ENCODE data around the gene PRX. TPM values are rescaled to one million over a fixed set of nuclear protein-coding genes. Genes with fewer than 3 reads are reported as not detected.

Gene PRX
- total and polyA plus RNA-seq, 2 of the 13 experiments (the other 11 are each of a cell fraction or from before 2014, with no cell fraction given), result 0.66 TPM

DNA sequence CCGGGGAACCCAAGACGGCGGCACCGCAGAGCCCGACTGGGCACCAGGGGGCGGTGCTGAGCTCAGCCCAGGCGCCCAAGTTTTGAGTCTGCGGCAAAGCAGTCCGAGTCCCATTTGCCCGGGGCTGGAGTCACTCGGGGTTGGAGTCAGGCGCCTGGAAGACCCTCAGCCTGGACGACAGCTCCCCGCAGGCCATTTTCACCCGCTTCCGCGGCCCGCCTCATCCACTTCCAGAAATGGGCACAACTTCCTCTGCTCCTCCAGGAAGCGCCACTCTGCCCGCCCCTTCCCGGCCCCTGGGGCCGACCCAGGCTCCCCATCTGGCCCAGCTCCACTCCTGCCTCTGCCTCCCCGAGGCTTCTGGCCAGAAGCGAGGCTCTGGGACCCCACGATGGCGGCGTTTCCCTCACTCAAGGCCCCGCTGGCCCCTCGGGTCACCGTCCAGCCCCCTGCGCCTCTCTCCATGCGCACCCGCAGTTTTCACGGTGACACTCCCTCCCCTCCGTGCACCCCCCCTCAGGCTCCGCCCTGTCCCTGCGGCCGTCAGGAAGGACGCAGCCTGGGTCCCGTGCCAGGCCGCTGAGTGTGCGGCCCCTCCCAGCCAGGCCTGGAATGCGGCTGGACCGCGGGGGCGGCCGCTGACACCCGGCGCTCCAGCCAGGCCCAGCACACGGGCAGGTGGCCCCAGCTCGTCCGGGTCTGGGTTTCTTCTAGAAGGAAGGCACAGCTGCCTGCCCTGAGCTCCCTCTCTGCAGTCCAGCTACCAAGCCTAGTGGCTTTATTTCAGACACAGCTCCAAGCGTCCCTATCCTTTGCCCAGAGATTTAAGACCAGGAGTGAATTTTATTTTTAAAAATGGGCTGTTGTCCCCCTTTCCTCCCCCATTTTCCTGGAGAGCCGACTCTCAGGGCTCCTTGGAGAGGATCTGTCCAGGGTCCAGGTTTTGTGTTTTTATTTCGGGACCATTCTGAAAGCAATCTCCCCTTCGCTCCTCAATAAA lies 7.9 kb upstream of the PRX start (continued):
- 0 out of 2 replicates have a peak, but pooled peaks have one; percentile 4 for TF ChIP-seq HNF4G (IDR thresholded peaks at IDR 0.05; ENCODE audit: borderline replicate concordance, low read depth, low read length)
- peak; percentile 74; the same call in 1 of the 2 replicates for TF ChIP-seq HNF4G (CRISPR knock-in tag; IDR thresholded peaks at IDR 0.05; ENCODE audit: borderline replicate concordance, low read depth)
- TF ChIP-seq ERF (CRISPR knock-in tag; IDR thresholded peaks at IDR 0.05), result peak; percentile 71; the same call in 1 of the 2 replicates
- TF ChIP-seq HMG20B (CRISPR knock-in tag; conservative IDR thresholded peaks at IDR 0.05), result no peak
- TF ChIP-seq, protein P1, sequence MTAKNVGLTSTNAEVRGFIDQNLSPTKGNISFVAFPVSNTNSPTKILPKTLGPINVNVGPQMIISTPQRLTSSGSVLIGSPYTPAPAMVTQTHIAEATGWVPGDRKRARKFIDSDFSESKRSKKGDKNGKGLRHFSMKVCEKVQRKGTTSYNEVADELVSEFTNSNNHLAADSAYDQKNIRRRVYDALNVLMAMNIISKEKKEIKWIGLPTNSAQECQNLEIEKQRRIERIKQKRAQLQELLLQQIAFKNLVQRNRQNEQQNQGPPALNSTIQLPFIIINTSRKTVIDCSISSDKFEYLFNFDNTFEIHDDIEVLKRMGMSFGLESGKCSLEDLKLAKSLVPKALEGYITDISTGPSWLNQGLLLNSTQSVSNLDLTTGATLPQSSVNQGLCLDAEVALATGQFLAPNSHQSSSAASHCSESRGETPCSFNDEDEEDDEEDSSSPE (CRISPR knock-in tag; IDR thresholded peaks at IDR 0.05), result peak; percentile 39; the same call in 1 of the 2 replicates
- TF ChIP-seq, protein P2, sequence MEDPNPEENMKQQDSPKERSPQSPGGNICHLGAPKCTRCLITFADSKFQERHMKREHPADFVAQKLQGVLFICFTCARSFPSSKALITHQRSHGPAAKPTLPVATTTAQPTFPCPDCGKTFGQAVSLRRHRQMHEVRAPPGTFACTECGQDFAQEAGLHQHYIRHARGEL (CRISPR knock-in tag; IDR thresholded peaks at IDR 0.05), result peak; percentile 81; the same call in 1 of the 2 replicates
- TF ChIP-seq, protein P3, sequence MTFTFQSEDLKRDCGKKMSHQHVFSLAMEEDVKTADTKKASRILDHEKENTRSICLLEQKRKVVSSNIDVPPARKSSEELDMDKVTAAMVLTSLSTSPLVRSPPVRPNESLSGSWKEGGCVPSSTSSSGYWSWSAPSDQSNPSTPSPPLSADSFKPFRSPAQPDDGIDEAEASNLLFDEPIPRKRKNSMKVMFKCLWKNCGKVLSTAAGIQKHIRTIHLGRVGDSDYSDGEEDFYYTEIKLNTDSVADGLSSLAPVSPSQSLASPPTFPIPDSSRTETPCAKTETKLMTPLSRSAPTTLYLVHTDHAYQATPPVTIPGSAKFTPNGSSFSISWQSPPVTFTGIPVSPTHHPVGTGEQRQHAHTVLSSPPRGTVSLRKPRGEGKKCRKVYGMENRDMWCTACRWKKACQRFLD (CRISPR knock-in tag; IDR thresholded peaks at IDR 0.05; ENCODE audit: borderline replicate concordance), result no peak
- TF ChIP-seq, protein P4, sequence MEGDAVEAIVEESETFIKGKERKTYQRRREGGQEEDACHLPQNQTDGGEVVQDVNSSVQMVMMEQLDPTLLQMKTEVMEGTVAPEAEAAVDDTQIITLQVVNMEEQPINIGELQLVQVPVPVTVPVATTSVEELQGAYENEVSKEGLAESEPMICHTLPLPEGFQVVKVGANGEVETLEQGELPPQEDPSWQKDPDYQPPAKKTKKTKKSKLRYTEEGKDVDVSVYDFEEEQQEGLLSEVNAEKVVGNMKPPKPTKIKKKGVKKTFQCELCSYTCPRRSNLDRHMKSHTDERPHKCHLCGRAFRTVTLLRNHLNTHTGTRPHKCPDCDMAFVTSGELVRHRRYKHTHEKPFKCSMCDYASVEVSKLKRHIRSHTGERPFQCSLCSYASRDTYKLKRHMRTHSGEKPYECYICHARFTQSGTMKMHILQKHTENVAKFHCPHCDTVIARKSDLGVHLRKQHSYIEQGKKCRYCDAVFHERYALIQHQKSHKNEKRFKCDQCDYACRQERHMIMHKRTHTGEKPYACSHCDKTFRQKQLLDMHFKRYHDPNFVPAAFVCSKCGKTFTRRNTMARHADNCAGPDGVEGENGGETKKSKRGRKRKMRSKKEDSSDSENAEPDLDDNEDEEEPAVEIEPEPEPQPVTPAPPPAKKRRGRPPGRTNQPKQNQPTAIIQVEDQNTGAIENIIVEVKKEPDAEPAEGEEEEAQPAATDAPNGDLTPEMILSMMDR (CRISPR knock-in tag; IDR thresholded peaks at IDR 0.05), result peak; percentile 88
- peak; percentile 79; the same call in 1 of the 2 replicates for TF ChIP-seq ZNF776 (CRISPR knock-in tag; IDR thresholded peaks at IDR 0.05)
- peak; percentile 89 for TF ChIP-seq ZNF788 (CRISPR knock-in tag; IDR thresholded peaks at IDR 0.05; ENCODE audit: borderline replicate concordance)
- TF ChIP-seq MED8 (CRISPR knock-in tag; IDR thresholded peaks at IDR 0.05; ENCODE audit: insufficient replicate concordance), result peak; percentile 83
- TF ChIP-seq, protein P5, sequence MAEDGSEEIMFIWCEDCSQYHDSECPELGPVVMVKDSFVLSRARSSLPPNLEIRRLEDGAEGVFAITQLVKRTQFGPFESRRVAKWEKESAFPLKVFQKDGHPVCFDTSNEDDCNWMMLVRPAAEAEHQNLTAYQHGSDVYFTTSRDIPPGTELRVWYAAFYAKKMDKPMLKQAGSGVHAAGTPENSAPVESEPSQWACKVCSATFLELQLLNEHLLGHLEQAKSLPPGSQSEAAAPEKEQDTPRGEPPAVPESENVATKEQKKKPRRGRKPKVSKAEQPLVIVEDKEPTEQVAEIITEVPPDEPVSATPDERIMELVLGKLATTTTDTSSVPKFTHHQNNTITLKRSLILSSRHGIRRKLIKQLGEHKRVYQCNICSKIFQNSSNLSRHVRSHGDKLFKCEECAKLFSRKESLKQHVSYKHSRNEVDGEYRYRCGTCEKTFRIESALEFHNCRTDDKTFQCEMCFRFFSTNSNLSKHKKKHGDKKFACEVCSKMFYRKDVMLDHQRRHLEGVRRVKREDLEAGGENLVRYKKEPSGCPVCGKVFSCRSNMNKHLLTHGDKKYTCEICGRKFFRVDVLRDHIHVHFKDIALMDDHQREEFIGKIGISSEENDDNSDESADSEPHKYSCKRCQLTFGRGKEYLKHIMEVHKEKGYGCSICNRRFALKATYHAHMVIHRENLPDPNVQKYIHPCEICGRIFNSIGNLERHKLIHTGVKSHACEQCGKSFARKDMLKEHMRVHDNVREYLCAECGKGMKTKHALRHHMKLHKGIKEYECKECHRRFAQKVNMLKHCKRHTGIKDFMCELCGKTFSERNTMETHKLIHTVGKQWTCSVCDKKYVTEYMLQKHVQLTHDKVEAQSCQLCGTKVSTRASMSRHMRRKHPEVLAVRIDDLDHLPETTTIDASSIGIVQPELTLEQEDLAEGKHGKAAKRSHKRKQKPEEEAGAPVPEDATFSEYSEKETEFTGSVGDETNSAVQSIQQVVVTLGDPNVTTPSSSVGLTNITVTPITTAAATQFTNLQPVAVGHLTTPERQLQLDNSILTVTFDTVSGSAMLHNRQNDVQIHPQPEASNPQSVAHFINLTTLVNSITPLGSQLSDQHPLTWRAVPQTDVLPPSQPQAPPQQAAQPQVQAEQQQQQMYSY (CRISPR knock-in tag; IDR thresholded peaks at IDR 0.05), result peak; percentile 58; the same call in 1 of the 2 replicates
- TF ChIP-seq ZNF549 (CRISPR knock-in tag; IDR thresholded peaks at IDR 0.05), result no peak
- TF ChIP-seq, protein P6, sequence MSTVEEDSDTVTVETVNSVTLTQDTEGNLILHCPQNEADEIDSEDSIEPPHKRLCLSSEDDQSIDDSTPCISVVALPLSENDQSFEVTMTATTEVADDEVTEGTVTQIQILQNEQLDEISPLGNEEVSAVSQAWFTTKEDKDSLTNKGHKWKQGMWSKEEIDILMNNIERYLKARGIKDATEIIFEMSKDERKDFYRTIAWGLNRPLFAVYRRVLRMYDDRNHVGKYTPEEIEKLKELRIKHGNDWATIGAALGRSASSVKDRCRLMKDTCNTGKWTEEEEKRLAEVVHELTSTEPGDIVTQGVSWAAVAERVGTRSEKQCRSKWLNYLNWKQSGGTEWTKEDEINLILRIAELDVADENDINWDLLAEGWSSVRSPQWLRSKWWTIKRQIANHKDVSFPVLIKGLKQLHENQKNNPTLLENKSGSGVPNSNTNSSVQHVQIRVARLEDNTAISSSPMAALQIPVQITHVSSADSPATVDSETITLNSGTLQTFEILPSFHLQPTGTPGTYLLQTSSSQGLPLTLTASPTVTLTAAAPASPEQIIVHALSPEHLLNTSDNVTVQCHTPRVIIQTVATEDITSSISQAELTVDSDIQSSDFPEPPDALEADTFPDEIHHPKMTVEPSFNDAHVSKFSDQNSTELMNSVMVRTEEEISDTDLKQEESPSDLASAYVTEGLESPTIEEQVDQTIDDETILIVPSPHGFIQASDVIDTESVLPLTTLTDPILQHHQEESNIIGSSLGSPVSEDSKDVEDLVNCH (CRISPR knock-in tag; IDR thresholded peaks at IDR 0.05), result no peak
- TF ChIP-seq ZNF263 (CRISPR knock-in tag; IDR thresholded peaks at IDR 0.05), result no peak; the same call in 1 of the 2 replicates
- peak; percentile 82; the same call in 1 of the 2 replicates for TF ChIP-seq ZBTB7A (CRISPR knock-in tag; IDR thresholded peaks at IDR 0.05)

Data from HepG2 (cell line).